GM18858 (cell line): ENCODE data around the gene CAMSAP2.

Experiments
- ATAC-seq: cut with Tn5 transposase; IDR thresholded peaks from one replicate; pipeline ENCODE4 v1.9.1; 2021; ENCODE audit not compliant: unreplicated experiment

Gene CAMSAP2

GRCh38 chr1:200895801-200896530 is 157.3 kb downstream of the CAMSAP2 start:
- no peak for ATAC-seq

- no peak for ATAC-seq
Measured at GRCh38 chr1:200896531-200897196, 158.0 kb downstream of the CAMSAP2 start.

- ATAC-seq: no peak
Measured at GRCh38 chr1:200897259-200897658, 158.6 kb downstream of the CAMSAP2 start.

GRCh38 chr1:200899015-200899386 is 160.3 kb downstream of the CAMSAP2 start:
- no peak for ATAC-seq

GRCh38 chr1:200899451-200899915 is 160.8 kb downstream of the CAMSAP2 start:
- ATAC-seq: no peak

- ATAC-seq: no peak
Measured at GRCh38 chr1:200899954-200900867, 161.5 kb downstream of the CAMSAP2 start.

- ATAC-seq: no peak
Measured at GRCh38 chr1:200900877-200901276, 162.2 kb downstream of the CAMSAP2 start.

- no peak for ATAC-seq
Measured at GRCh38 chr1:200901350-200901749, 162.7 kb downstream of the CAMSAP2 start.

- no peak for ATAC-seq
Measured at GRCh38 chr1:200901796-200902444, 163.2 kb downstream of the CAMSAP2 start.

- no peak for ATAC-seq
Measured at GRCh38 chr1:200903793-200904192, 165.1 kb downstream of the CAMSAP2 start.

GRCh38 chr1:200904772-200905171 is 166.1 kb downstream of the CAMSAP2 start:
- ATAC-seq: no peak

GRCh38 chr1:200905411-200906052 is 166.8 kb downstream of the CAMSAP2 start:
- ATAC-seq: peak; percentile 56

- no peak for ATAC-seq
Measured at GRCh38 chr1:200906491-200906890, 167.8 kb downstream of the CAMSAP2 start.

GRCh38 chr1:200907611-200908097 is 169.0 kb downstream of the CAMSAP2 start:
- ATAC-seq: peak; percentile 73

- no peak for ATAC-seq
Measured at GRCh38 chr1:200908191-200908868, 169.6 kb downstream of the CAMSAP2 start.

- no peak for ATAC-seq
Measured at GRCh38 chr1:200909071-200909470, 170.4 kb downstream of the CAMSAP2 start.

- no peak for ATAC-seq
Measured at GRCh38 chr1:200909757-200910239, 171.1 kb downstream of the CAMSAP2 start.
